ENCODE measurements around the gene ORM1.

ORM1 gene

GRCh38 chr9:114373960-114374730 lies 51.2 kb downstream of the ORM1 start:
- TF ChIP-seq, protein P1, sequence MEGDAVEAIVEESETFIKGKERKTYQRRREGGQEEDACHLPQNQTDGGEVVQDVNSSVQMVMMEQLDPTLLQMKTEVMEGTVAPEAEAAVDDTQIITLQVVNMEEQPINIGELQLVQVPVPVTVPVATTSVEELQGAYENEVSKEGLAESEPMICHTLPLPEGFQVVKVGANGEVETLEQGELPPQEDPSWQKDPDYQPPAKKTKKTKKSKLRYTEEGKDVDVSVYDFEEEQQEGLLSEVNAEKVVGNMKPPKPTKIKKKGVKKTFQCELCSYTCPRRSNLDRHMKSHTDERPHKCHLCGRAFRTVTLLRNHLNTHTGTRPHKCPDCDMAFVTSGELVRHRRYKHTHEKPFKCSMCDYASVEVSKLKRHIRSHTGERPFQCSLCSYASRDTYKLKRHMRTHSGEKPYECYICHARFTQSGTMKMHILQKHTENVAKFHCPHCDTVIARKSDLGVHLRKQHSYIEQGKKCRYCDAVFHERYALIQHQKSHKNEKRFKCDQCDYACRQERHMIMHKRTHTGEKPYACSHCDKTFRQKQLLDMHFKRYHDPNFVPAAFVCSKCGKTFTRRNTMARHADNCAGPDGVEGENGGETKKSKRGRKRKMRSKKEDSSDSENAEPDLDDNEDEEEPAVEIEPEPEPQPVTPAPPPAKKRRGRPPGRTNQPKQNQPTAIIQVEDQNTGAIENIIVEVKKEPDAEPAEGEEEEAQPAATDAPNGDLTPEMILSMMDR (IDR thresholded peaks at IDR 0.05; ENCODE audit: low read depth, low read length, missing control alignments) = no peak
- no peak overlapping the region for H3K4me3 ChIP-seq (replicated peaks; ENCODE audit: low read depth, low read length)
- DNase-seq (ENCODE audit: extremely low read depth, low read depth) = no peak

- TF ChIP-seq, protein P1 (IDR thresholded peaks at IDR 0.05; ENCODE audit: low read depth, low read length, missing control alignments) = no peak
- no peak overlapping the region for H3K4me3 ChIP-seq (replicated peaks; ENCODE audit: low read depth, low read length)
- no peak for DNase-seq (ENCODE audit: extremely low read depth, low read depth)
These were observed 52.0 kb downstream of the ORM1 start for GRCh38 chr9:114374936-114375335.

GRCh38 chr9:114375386-114376175 lies 52.7 kb downstream of the ORM1 start:
- TF ChIP-seq, protein P1 (IDR thresholded peaks at IDR 0.05; ENCODE audit: low read depth, low read length, missing control alignments) = no peak
- no peak for DNase-seq (ENCODE audit: extremely low read depth, low read depth)
- H3K4me3 ChIP-seq (replicated peaks; ENCODE audit: low read depth, low read length) = no peak overlapping the region
